Common myeloid progenitor, CD34-positive (primary cell): ENCODE data around the gene CFAP300.
A peak's percentile ranks its signal among the peaks of the same experiment; 100 is the strongest.

ENCODE experiments used
- CTCF ChIA-PET: fragments of 350-600 bp; sonication (Branson Sonifier 250); formaldehyde crosslinking; loops from one replicate; lab custom pipeline; 2021; ENCODE audit warnings: antibody characterized with exemption; lab: Charles Lee
- POLR2A ChIA-PET: fragments of 350-600 bp; sonication (Branson Sonifier 250); formaldehyde crosslinking; loops from one replicate; lab custom pipeline; 2021; ENCODE audit warnings: antibody characterized with exemption; lab: Charles Lee
- DNase-seq, 3 donors: peaks; one replicate each; pipeline versions ENCODE4 v3.0.0 to v3.0.0-alpha.2; 2013
- H3K27ac ChIP-seq, 2 experiments: 1 replicate in 1 of 2; 2 replicates in 1 of 2; pipeline ENCODE4 v1.7.0; 2013; ENCODE audit warnings: inconsistent platforms in 2 of 2, low read length in 2 of 2, mild to moderate bottlenecking in 2 of 2, low read depth in 1 of 2, moderate library complexity in 1 of 2; ENCODE audit not compliant: severe bottlenecking in 2 of 2, insufficient read depth in 1 of 2, poor library complexity in 1 of 2
- H3K27me3 ChIP-seq, 5 experiments: replicated peaks in 2 of 5; 1 replicate in 3 of 5; 2 replicates in 2 of 5; pipeline versions ENCODE4 v1.6.1 to v1.7.0; 2013; ENCODE audit warnings: low read length in 4 of 5, mild to moderate bottlenecking in 2 of 5, moderate library complexity in 2 of 5, inconsistent platforms in 1 of 5; ENCODE audit not compliant: insufficient read depth in 5 of 5, control insufficient read depth in 4 of 5
- H3K36me3 ChIP-seq, 4 experiments: 1 replicate in 2 of 4; 2 replicates in 2 of 4; pipeline versions ENCODE4 v1.6.1 to v1.7.0; 2013; ENCODE audit warnings: low read length in 3 of 4, control low read depth in 1 of 4, mild to moderate bottlenecking in 1 of 4; ENCODE audit not compliant: control insufficient read depth in 4 of 4, insufficient read depth in 4 of 4
- H3K4me1 ChIP-seq, 4 experiments: 1 replicate in 3 of 4; 2 replicates in 1 of 4; pipeline versions ENCODE4 v1.6.1 to v1.7.1; 2013; ENCODE audit warnings: low read length in 3 of 4, mild to moderate bottlenecking in 3 of 4, control low read depth in 1 of 4, inconsistent platforms in 1 of 4, moderate library complexity in 1 of 4; ENCODE audit not compliant: control insufficient read depth in 4 of 4, insufficient read depth in 4 of 4; ENCODE audit errors: control extremely low read depth in 1 of 4
- H3K4me3 ChIP-seq, 7 experiments: 1 replicate in 4 of 7; 2 replicates in 3 of 7; pipeline versions ENCODE4 v1.5.1 to v1.7.0; 2013; ENCODE audit warnings: mild to moderate bottlenecking in 7 of 7, low read length in 6 of 7, moderate library complexity in 6 of 7, inconsistent platforms in 2 of 7, low read depth in 2 of 7, control low read depth in 1 of 7; ENCODE audit not compliant: insufficient read depth in 4 of 7, control insufficient read depth in 1 of 7; ENCODE audit errors: extremely low read depth in 1 of 7
- H3K9me3 ChIP-seq, 5 experiments: 1 replicate in 4 of 5; 2 replicates in 1 of 5; pipeline versions ENCODE4 v1.6.1 to v1.7.1; 2013; ENCODE audit warnings: low read length in 4 of 5, mild to moderate bottlenecking in 2 of 5, inconsistent platforms in 1 of 5, low read depth in 1 of 5, moderate library complexity in 1 of 5; ENCODE audit not compliant: control insufficient read depth in 4 of 5, insufficient read depth in 2 of 5; ENCODE audit errors: control extremely low read depth in 1 of 5
- WGBS: methylation state at CpG from one replicate; pipeline ENCODE4 v1.1.5; 2013; ENCODE audit not compliant: insufficient coverage; 5-methylcytosine and 5-hydroxymethylcytosine counted together

CFAP300 gene

DNA sequence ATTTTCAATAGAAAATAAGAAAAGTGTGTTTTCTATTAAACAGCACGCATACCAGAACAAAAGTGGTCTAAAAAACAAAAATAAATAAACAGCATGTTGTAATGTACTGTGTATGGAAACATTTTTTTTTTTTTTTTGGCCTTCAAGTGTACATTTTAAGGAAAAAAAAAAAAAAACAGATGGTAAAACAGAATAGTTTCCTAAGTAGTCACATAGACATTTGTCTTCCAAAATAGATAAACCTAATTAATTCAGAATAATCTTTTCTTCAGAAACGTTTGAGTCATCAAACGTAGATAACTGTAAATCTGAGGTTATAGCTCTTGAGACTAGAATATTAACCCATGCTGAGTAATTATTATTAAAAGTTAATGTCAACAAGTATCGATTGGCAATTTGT, 396 bp upstream of the CFAP300 start:
- WGBS = no CpG with 5 or more reads among the region's 4 CpGs
- Histone ChIP-seq H3K4me3 (peak overlapping the region in 2 of 7 experiments; percentile 25 to 26), H3K36me3 (no peaks in the 10 kb centered on the region), H3K4me1 (peaks cover 0 to 9% (median 4%) of the 10 kb centered on the region in 4 experiments), H3K27ac (no peak overlapping the region), H3K9me3 (peaks cover 0 to 5% (median 2%) of the 10 kb centered on the region in 5 experiments), H3K27me3 (peaks cover 6 to 54% (median 24%) of the 10 kb centered on the region in 5 experiments)
- DNase-seq = no peak
- ChIA-PET CTCF (no interaction called here), POLR2A (no interaction called here)

- Histone ChIP-seq H3K4me1 (peaks cover 0 to 9% (median 4%) of the 10 kb centered on the region in 4 experiments), H3K9me3 (peaks cover 0 to 1% (median 0%) of the 10 kb centered on the region in 5 experiments), H3K27ac (no peak overlapping the region), H3K36me3 (no peaks in the 10 kb centered on the region), H3K4me3 (no peak overlapping the region), H3K27me3 (peaks cover 6 to 51% (median 16%) of the 10 kb centered on the region in 5 experiments)
- ChIA-PET CTCF (no interaction called here), POLR2A (interaction anchor here (0.5 kb wide), 1 partner anchor 852 kb away, joined by 3 read pairs; no protein-coding TSS in a partner anchor)
- WGBS = 100% methylated on average over 1 of the region's 5 CpGs
- DNase-seq = no peak
Observed at GRCh38 chr11:102050927-102051575, 3.8 kb downstream of the CFAP300 start.

DNA sequence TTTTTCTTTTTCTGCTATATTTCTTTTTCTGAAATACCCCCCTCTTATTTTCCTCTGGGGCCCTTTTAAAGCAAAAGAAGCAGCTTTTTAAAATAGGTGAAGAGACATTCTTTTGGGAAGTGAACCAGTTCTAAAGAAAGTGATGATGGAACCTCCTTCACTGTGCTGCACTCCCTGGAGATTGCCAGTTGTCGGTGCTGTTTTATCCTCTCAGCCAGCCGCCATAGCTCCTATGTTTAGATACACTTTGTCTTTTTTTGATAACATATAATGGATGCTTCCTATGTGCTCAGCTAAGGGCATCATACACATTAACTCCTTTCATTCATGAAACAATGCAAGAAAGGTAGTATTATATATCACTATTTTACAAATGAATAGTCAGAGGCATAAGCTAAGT, 14.0 kb downstream of the CFAP300 start:
- Histone ChIP-seq H3K27me3 (peaks cover 0 to 28% (median 7%) of the 10 kb centered on the region in 5 experiments), H3K4me1 (no peaks in the 10 kb centered on the region), H3K4me3 (no peak overlapping the region), H3K27ac (no peak overlapping the region), H3K9me3 (no peaks in the 10 kb centered on the region), H3K36me3 (no peaks in the 10 kb centered on the region)
- POLR2A ChIA-PET = no interaction called here
- WGBS = no CpG with 5 or more reads among the region's 2 CpGs
- DNase-seq = no peak
- CTCF ChIA-PET = interaction anchor here (0.9 kb wide), 1 partner anchor 53 kb away, joined by 3 read pairs; no protein-coding TSS in a partner anchor

- ChIA-PET CTCF (no interaction called here), POLR2A (no interaction called here)
- Histone ChIP-seq H3K4me1 (no peaks in the 10 kb centered on the region), H3K27me3 (peaks cover 0 to 28% (median 6%) of the 10 kb centered on the region in 5 experiments), H3K4me3 (no peak overlapping the region), H3K9me3 (no peaks in the 10 kb centered on the region), H3K36me3 (no peaks in the 10 kb centered on the region), H3K27ac (no peak overlapping the region)
- WGBS = 94% methylated on average over 2 of the region's 2 CpGs
- DNase-seq = no peak
Observed at GRCh38 chr11:102062106-102062505, 14.9 kb downstream of the CFAP300 start.

DNA sequence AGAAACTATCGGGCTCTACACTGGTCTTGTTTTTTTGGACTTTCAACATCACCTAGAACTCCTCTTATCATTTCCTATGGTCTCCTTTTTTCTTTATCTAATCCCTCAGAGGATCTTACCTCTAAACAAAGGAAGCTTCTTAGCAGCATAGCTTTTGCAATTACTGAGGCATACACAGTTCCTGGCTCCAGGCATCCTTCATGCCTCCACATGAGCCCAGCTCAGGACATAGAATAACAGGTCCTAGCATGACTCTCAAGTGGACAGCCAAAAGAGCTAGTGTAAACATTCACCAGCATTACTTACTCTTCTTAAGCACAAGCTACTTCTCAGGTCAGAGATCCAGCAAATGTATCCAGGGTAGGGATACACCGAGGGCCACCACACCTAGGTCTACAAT, 17.1 kb downstream of the CFAP300 start:
- 71% methylated on average over 1 of the region's 2 CpGs for WGBS
- no peak overlapping the region for H3K4me3 ChIP-seq
- peaks cover 0 to 29% (median 6%) of the 10 kb centered on the region in 5 experiments for H3K27me3 ChIP-seq
- CTCF ChIA-PET = no interaction called here
- no peak for DNase-seq
- H3K27ac ChIP-seq = no peak overlapping the region
- POLR2A ChIA-PET = no interaction called here
- no peaks in the 10 kb centered on the region for H3K36me3 ChIP-seq
- H3K9me3 ChIP-seq = no peaks in the 10 kb centered on the region
- no peaks in the 10 kb centered on the region for H3K4me1 ChIP-seq

- Histone ChIP-seq H3K27me3 (peaks cover 0 to 13% (median under 1%) of the 10 kb centered on the region in 5 experiments), H3K9me3 (peaks cover 0 to 45% (median 13%) of the 10 kb centered on the region in 5 experiments), H3K36me3 (no peaks in the 10 kb centered on the region), H3K4me3 (no peak overlapping the region), H3K4me1 (no peaks in the 10 kb centered on the region), H3K27ac (no peak overlapping the region)
- ChIA-PET CTCF (no interaction called here), POLR2A (no interaction called here)
- WGBS = no CpG with 5 or more reads among the region's 1 CpG
- no peak for DNase-seq
Observed at GRCh38 chr11:102070766-102071165, 23.5 kb downstream of the CFAP300 start.
